ENCODE measurements around the gene RAB8B.

RAB8B gene

GRCh38 chr15:63192619-63193206, 3.3 kb downstream of the RAB8B start:
- Histone ChIP-seq H3K27ac (ENCODE audit: low read depth in 2 of 2, low read length in 2 of 2) (peak overlapping the region; percentile 26 to 67), H3K27me3 (ENCODE audit: control insufficient read depth in 2 of 2, insufficient read depth in 2 of 2, low read length in 2 of 2) (no peaks in the 10 kb centered on the region), H3K9me3 (ENCODE audit: control insufficient read depth in 2 of 2, low read length in 2 of 2) (no peaks in the 10 kb centered on the region), H3K9ac (ENCODE audit: low read depth in 1 of 2, low read length in 2 of 2) (no peak overlapping the region), H3K4me1 (ENCODE audit: control insufficient read depth in 2 of 2, insufficient read depth in 2 of 2, low read length in 2 of 2) (peaks cover 20 to 29% of the 10 kb centered on the region in 2 donors), H3K36me3 (ENCODE audit: control insufficient read depth in 2 of 2, insufficient read depth in 2 of 2, low read length in 2 of 2) (no peaks in the 10 kb centered on the region), H3K4me3 (ENCODE audit: low read length in 2 of 2) (peak overlapping the region in 1 of 2 donors; percentile 20)

- peaks cover 17 to 28% of the 10 kb centered on the region in 2 donors for H3K4me1 ChIP-seq (ENCODE audit: control insufficient read depth in 2 of 2, insufficient read depth in 2 of 2, low read length in 2 of 2)
- no peaks in the 10 kb centered on the region for H3K36me3 ChIP-seq (ENCODE audit: control insufficient read depth in 2 of 2, insufficient read depth in 2 of 2, low read length in 2 of 2)
- H3K27me3 ChIP-seq (ENCODE audit: control insufficient read depth in 2 of 2, insufficient read depth in 2 of 2, low read length in 2 of 2) = no peaks in the 10 kb centered on the region
- H3K4me3 ChIP-seq (ENCODE audit: low read length in 2 of 2) = peak overlapping the region in 1 of 2 donors; percentile 51
- no peaks in the 10 kb centered on the region for H3K9me3 ChIP-seq (ENCODE audit: control insufficient read depth in 2 of 2, low read length in 2 of 2)
- no peak overlapping the region for H3K9ac ChIP-seq (ENCODE audit: low read depth in 1 of 2, low read length in 2 of 2)
- H3K27ac ChIP-seq (ENCODE audit: low read depth in 2 of 2, low read length in 2 of 2) = peak overlapping the region; percentile 3 to 20
Observed at GRCh38 chr15:63194302-63194701, 4.9 kb downstream of the RAB8B start.

- Histone ChIP-seq H3K4me3 (ENCODE audit: low read length in 2 of 2) (no peak overlapping the region), H3K36me3 (ENCODE audit: control insufficient read depth in 2 of 2, insufficient read depth in 2 of 2, low read length in 2 of 2) (no peaks in the 10 kb centered on the region), H3K4me1 (ENCODE audit: control insufficient read depth in 2 of 2, insufficient read depth in 2 of 2, low read length in 2 of 2) (peaks cover 14 to 26% of the 10 kb centered on the region in 2 donors), H3K27me3 (ENCODE audit: control insufficient read depth in 2 of 2, insufficient read depth in 2 of 2, low read length in 2 of 2) (no peaks in the 10 kb centered on the region), H3K9me3 (ENCODE audit: control insufficient read depth in 2 of 2, low read length in 2 of 2) (no peaks in the 10 kb centered on the region), H3K27ac (ENCODE audit: low read depth in 2 of 2, low read length in 2 of 2) (peak overlapping the region; percentile 2 to 44), H3K9ac (ENCODE audit: low read depth in 1 of 2, low read length in 2 of 2) (peak overlapping the region in 1 of 2 donors; percentile 26)
Observed at GRCh38 chr15:63194880-63195568, 5.6 kb downstream of the RAB8B start.

GRCh38 chr15:63195569-63196015, 6.2 kb downstream of the RAB8B start:
- Histone ChIP-seq H3K9me3 (ENCODE audit: control insufficient read depth in 2 of 2, low read length in 2 of 2) (no peaks in the 10 kb centered on the region), H3K27ac (ENCODE audit: low read depth in 2 of 2, low read length in 2 of 2) (peak overlapping the region; percentile 2 to 44), H3K9ac (ENCODE audit: low read depth in 1 of 2, low read length in 2 of 2) (peak overlapping the region in 1 of 2 donors; percentile 26), H3K27me3 (ENCODE audit: control insufficient read depth in 2 of 2, insufficient read depth in 2 of 2, low read length in 2 of 2) (no peaks in the 10 kb centered on the region), H3K4me3 (ENCODE audit: low read length in 2 of 2) (peak overlapping the region in 1 of 2 donors; percentile 37), H3K4me1 (ENCODE audit: control insufficient read depth in 2 of 2, insufficient read depth in 2 of 2, low read length in 2 of 2) (peaks cover 12 to 24% of the 10 kb centered on the region in 2 donors), H3K36me3 (ENCODE audit: control insufficient read depth in 2 of 2, insufficient read depth in 2 of 2, low read length in 2 of 2) (no peaks in the 10 kb centered on the region)

GRCh38 chr15:63196842-63197241, 7.4 kb downstream of the RAB8B start:
- H3K9ac ChIP-seq (ENCODE audit: low read depth in 1 of 2, low read length in 2 of 2) = no peak overlapping the region
- H3K9me3 ChIP-seq (ENCODE audit: control insufficient read depth in 2 of 2, low read length in 2 of 2) = no peaks in the 10 kb centered on the region
- H3K4me1 ChIP-seq (ENCODE audit: control insufficient read depth in 2 of 2, insufficient read depth in 2 of 2, low read length in 2 of 2) = peaks cover 7 to 24% of the 10 kb centered on the region in 2 donors
- H3K36me3 ChIP-seq (ENCODE audit: control insufficient read depth in 2 of 2, insufficient read depth in 2 of 2, low read length in 2 of 2) = no peaks in the 10 kb centered on the region
- no peaks in the 10 kb centered on the region for H3K27me3 ChIP-seq (ENCODE audit: control insufficient read depth in 2 of 2, insufficient read depth in 2 of 2, low read length in 2 of 2)
- H3K4me3 ChIP-seq (ENCODE audit: low read length in 2 of 2) = no peak overlapping the region
- no peak overlapping the region for H3K27ac ChIP-seq (ENCODE audit: low read depth in 2 of 2, low read length in 2 of 2)

GRCh38 chr15:63197626-63198025, 8.2 kb downstream of the RAB8B start:
- Histone ChIP-seq H3K9me3 (ENCODE audit: control insufficient read depth in 2 of 2, low read length in 2 of 2) (no peaks in the 10 kb centered on the region), H3K4me1 (ENCODE audit: control insufficient read depth in 2 of 2, insufficient read depth in 2 of 2, low read length in 2 of 2) (peaks cover 7 to 18% of the 10 kb centered on the region in 2 donors), H3K4me3 (ENCODE audit: low read length in 2 of 2) (no peak overlapping the region), H3K9ac (ENCODE audit: low read depth in 1 of 2, low read length in 2 of 2) (no peak overlapping the region), H3K36me3 (ENCODE audit: control insufficient read depth in 2 of 2, insufficient read depth in 2 of 2, low read length in 2 of 2) (no peaks in the 10 kb centered on the region), H3K27me3 (ENCODE audit: control insufficient read depth in 2 of 2, insufficient read depth in 2 of 2, low read length in 2 of 2) (no peaks in the 10 kb centered on the region), H3K27ac (ENCODE audit: low read depth in 2 of 2, low read length in 2 of 2) (no peak overlapping the region)

- no peaks in the 10 kb centered on the region for H3K36me3 ChIP-seq (ENCODE audit: control insufficient read depth in 2 of 2, insufficient read depth in 2 of 2, low read length in 2 of 2)
- H3K4me1 ChIP-seq (ENCODE audit: control insufficient read depth in 2 of 2, insufficient read depth in 2 of 2, low read length in 2 of 2) = peaks cover 7 to 17% of the 10 kb centered on the region in 2 donors
- no peak overlapping the region for H3K9ac ChIP-seq (ENCODE audit: low read depth in 1 of 2, low read length in 2 of 2)
- H3K27ac ChIP-seq (ENCODE audit: low read depth in 2 of 2, low read length in 2 of 2) = peak overlapping the region in 1 of 2 donors; percentile 25
- H3K9me3 ChIP-seq (ENCODE audit: control insufficient read depth in 2 of 2, low read length in 2 of 2) = no peaks in the 10 kb centered on the region
- H3K4me3 ChIP-seq (ENCODE audit: low read length in 2 of 2) = no peak overlapping the region
- no peaks in the 10 kb centered on the region for H3K27me3 ChIP-seq (ENCODE audit: control insufficient read depth in 2 of 2, insufficient read depth in 2 of 2, low read length in 2 of 2)
Observed at GRCh38 chr15:63198371-63199250, 9.2 kb downstream of the RAB8B start.

GRCh38 chr15:63200464-63201249, 11.3 kb downstream of the RAB8B start:
- H3K4me3 ChIP-seq (ENCODE audit: low read length in 2 of 2) = no peak overlapping the region
- H3K9ac ChIP-seq (ENCODE audit: low read depth in 1 of 2, low read length in 2 of 2) = no peak overlapping the region
- H3K4me1 ChIP-seq (ENCODE audit: control insufficient read depth in 2 of 2, insufficient read depth in 2 of 2, low read length in 2 of 2) = peaks cover 5 to 7% of the 10 kb centered on the region in 2 donors
- no peak overlapping the region for H3K27ac ChIP-seq (ENCODE audit: low read depth in 2 of 2, low read length in 2 of 2)
- H3K9me3 ChIP-seq (ENCODE audit: control insufficient read depth in 2 of 2, low read length in 2 of 2) = no peaks in the 10 kb centered on the region
- H3K36me3 ChIP-seq (ENCODE audit: control insufficient read depth in 2 of 2, insufficient read depth in 2 of 2, low read length in 2 of 2) = no peaks in the 10 kb centered on the region
- H3K27me3 ChIP-seq (ENCODE audit: control insufficient read depth in 2 of 2, insufficient read depth in 2 of 2, low read length in 2 of 2) = no peaks in the 10 kb centered on the region

GRCh38 chr15:63202861-63203260, 13.5 kb downstream of the RAB8B start:
- no peak overlapping the region for H3K9ac ChIP-seq (ENCODE audit: low read depth in 1 of 2, low read length in 2 of 2)

More at GRCh38 chr15:63202861-63203260, 13.5 kb downstream of the RAB8B start:
- Histone ChIP-seq H3K27ac (ENCODE audit: low read depth in 2 of 2, low read length in 2 of 2) (peak overlapping the region in 1 of 2 donors; percentile 9), H3K4me3 (ENCODE audit: low read length in 2 of 2) (no peak overlapping the region), H3K9me3 (ENCODE audit: control insufficient read depth in 2 of 2, low read length in 2 of 2) (no peaks in the 10 kb centered on the region), H3K27me3 (ENCODE audit: control insufficient read depth in 2 of 2, insufficient read depth in 2 of 2, low read length in 2 of 2) (no peaks in the 10 kb centered on the region), H3K36me3 (ENCODE audit: control insufficient read depth in 2 of 2, insufficient read depth in 2 of 2, low read length in 2 of 2) (no peaks in the 10 kb centered on the region), H3K4me1 (ENCODE audit: control insufficient read depth in 2 of 2, insufficient read depth in 2 of 2, low read length in 2 of 2) (peaks cover 0 to 4% of the 10 kb centered on the region in 2 donors)

Data from mucosa of rectum (tissue), 2 donors.